ENCODE measurements around the gene ZNF254. TPM values are rescaled to one million over a fixed set of nuclear protein-coding genes. Genes with fewer than 3 reads are reported as not detected.
"Not testable (repeated sequence)": the region's sequence is repeated elsewhere in the genome, so short reads cannot be mapped to it uniquely, and the experiment has no call there.

ZNF254 gene
- total RNA-seq, result 23.0 and 25.3 TPM in 2 replicates
- polyA plus RNA-seq (2012), result 4.1 TPM

- peak; percentile 99 for DNase-seq (ENCODE audit: low read depth)
These were observed at the start of gene ZNF254 for GRCh38 chr19:24086974-24087595. Gene ZNF254 (plus strand): TSS chr19:24087187. CDS start chr19:24087308, 121 bp downstream.

- DNase-seq (ENCODE audit: low read depth), result no peak
These were observed 46.4 kb upstream of the ZNF254 start for GRCh38 chr19:24040621-24041020.

- DNase-seq (ENCODE audit: low read depth), result not testable (repeated sequence)
These were observed 45.7 kb upstream of the ZNF254 start for GRCh38 chr19:24041326-24041725.

GRCh38 chr19:24046550-24046949 is 40.4 kb upstream of the ZNF254 start:
- DNase-seq (ENCODE audit: low read depth), result peak; percentile 64

GRCh38 chr19:24048261-24048660 is 38.7 kb upstream of the ZNF254 start:
- DNase-seq (ENCODE audit: low read depth), result no peak

GRCh38 chr19:24049537-24049936 is 37.5 kb upstream of the ZNF254 start:
- DNase-seq (ENCODE audit: low read depth), result no peak

GRCh38 chr19:24051516-24051915 is 35.5 kb upstream of the ZNF254 start:
- DNase-seq (ENCODE audit: low read depth), result no peak

GRCh38 chr19:24052811-24053210 is 34.2 kb upstream of the ZNF254 start:
- no peak for DNase-seq (ENCODE audit: low read depth)

GRCh38 chr19:24053601-24054000 is 33.4 kb upstream of the ZNF254 start:
- DNase-seq (ENCODE audit: low read depth), result no peak

GRCh38 chr19:24054044-24054935 is 32.7 kb upstream of the ZNF254 start:
- peak; percentile 67 for DNase-seq (ENCODE audit: low read depth)

- DNase-seq (ENCODE audit: low read depth), result no peak
These were observed 31.4 kb upstream of the ZNF254 start for GRCh38 chr19:24055548-24055947.

GRCh38 chr19:24057144-24057543 is 29.8 kb upstream of the ZNF254 start:
- DNase-seq (ENCODE audit: low read depth), result no peak

- no peak for DNase-seq (ENCODE audit: low read depth)
These were observed 27.3 kb upstream of the ZNF254 start for GRCh38 chr19:24059563-24060295.

- DNase-seq (ENCODE audit: low read depth), result no peak
These were observed 26.2 kb upstream of the ZNF254 start for GRCh38 chr19:24060687-24061356.

- DNase-seq (ENCODE audit: low read depth), result no peak
These were observed 24.8 kb upstream of the ZNF254 start for GRCh38 chr19:24062190-24062589.

- no peak for DNase-seq (ENCODE audit: low read depth)
These were observed 23.7 kb upstream of the ZNF254 start for GRCh38 chr19:24063295-24063694.

- no peak for DNase-seq (ENCODE audit: low read depth)
These were observed 22.8 kb upstream of the ZNF254 start for GRCh38 chr19:24064175-24064574.

GRCh38 chr19:24065243-24065642 is 21.7 kb upstream of the ZNF254 start:
- no peak for DNase-seq (ENCODE audit: low read depth)

GRCh38 chr19:24065865-24066604 is 21.0 kb upstream of the ZNF254 start:
- DNase-seq (ENCODE audit: low read depth), result no peak

GRCh38 chr19:24069905-24070657 is 16.9 kb upstream of the ZNF254 start:
- DNase-seq (ENCODE audit: low read depth), result no peak
